DOHH2 (cell line): ENCODE data around the gene CUEDC1.

Experiments
- H3F3A ChIP-seq: fragments of 200-600 bp; sonication (generic), shearing (Covaris generic); 2 replicates; pipeline ENCODE4 v1.6.0; 2016; ENCODE audit warnings: antibody characterized with exemption, mild to moderate bottlenecking; ENCODE audit not compliant: control insufficient read depth, insufficient read depth
- H3K27ac ChIP-seq: fragments of 200-600 bp; sonication (generic); 2 replicates; pipeline ENCODE4 v1.5.1; 2014; ENCODE audit warnings: low read depth, mild to moderate bottlenecking, low read length, moderate library complexity
- H3K27me3 ChIP-seq: fragments of 200-600 bp; sonication (generic); 2 replicates; pipeline ENCODE4 v1.6.1; 2014; ENCODE audit warnings: mild to moderate bottlenecking, low read length, mixed read lengths; ENCODE audit not compliant: control insufficient read depth
- H3K36me3 ChIP-seq: fragments of 200-600 bp; sonication (generic); 2 replicates; pipeline ENCODE4 v1.6.1; 2014; ENCODE audit warnings: mild to moderate bottlenecking, low read length, moderate library complexity, mixed read lengths; ENCODE audit not compliant: control insufficient read depth
- H3K4me1 ChIP-seq: fragments of 200-600 bp; sonication (generic); 2 replicates; pipeline ENCODE4 v1.6.1; 2014; ENCODE audit warnings: mild to moderate bottlenecking, low read length, mixed read lengths; ENCODE audit not compliant: control insufficient read depth
- H3K4me2 ChIP-seq: fragments of 200-600 bp; sonication (generic); 2 replicates; pipeline ENCODE4 v1.6.0; 2014; ENCODE audit warnings: mild to moderate bottlenecking, low read length, moderate library complexity
- H3K4me3 ChIP-seq: fragments of 200-600 bp; sonication (generic); 2 replicates; pipeline ENCODE4 v1.5.1; 2014; ENCODE audit warnings: mild to moderate bottlenecking, low read length, mixed read lengths
- H3K79me2 ChIP-seq: fragments of 200-600 bp; sonication (generic); 2 replicates; pipeline ENCODE4 v1.6.1; 2014; ENCODE audit warnings: mild to moderate bottlenecking, low read length, mixed read lengths; ENCODE audit not compliant: control insufficient read depth
- H3K9me2 ChIP-seq: fragments of 200-600 bp; sonication (generic); replicated peaks from 2 replicates; pipeline ENCODE4 v1.6.1; 2014; ENCODE audit warnings: mild to moderate bottlenecking, low read length, mixed read lengths; ENCODE audit not compliant: control insufficient read depth
- H3K9me3 ChIP-seq: fragments of 200-600 bp; sonication (generic); 2 replicates; pipeline ENCODE4 v1.6.1; 2014; ENCODE audit warnings: antibody characterized with exemption, low read length, mixed read lengths; ENCODE audit not compliant: control insufficient read depth, insufficient read depth
- H4K20me1 ChIP-seq: fragments of 200-600 bp; sonication (generic); 2 replicates; pipeline ENCODE4 v1.6.0; 2014; ENCODE audit warnings: low read depth, mild to moderate bottlenecking, antibody characterized with exemption, low read length, moderate library complexity; ENCODE audit not compliant: control insufficient read depth, insufficient read depth
- CTCF ChIP-seq: fragments of 200-600 bp; sonication (generic); IDR thresholded peaks from one replicate; pipeline ENCODE4 v1.5.1; 2014; ENCODE audit warnings: antibody characterized with exemption, mild to moderate bottlenecking, low read depth, low read length; ENCODE audit not compliant: poor library complexity, severe bottlenecking
- EZH2phosphoT487 ChIP-seq: fragments of 200-600 bp; sonication (generic); IDR thresholded peaks from 2 replicates; pipeline ENCODE4 v1.6.1; 2017; ENCODE audit warnings: borderline replicate concordance, mild to moderate bottlenecking, antibody characterized with exemption, low read length, moderate library complexity, mixed read lengths

Gene CUEDC1

GRCh38 chr17:57909551-57909950 lies 45.7 kb downstream of the CUEDC1 start:
- Histone ChIP-seq H3F3A (no peaks in the 10 kb centered on the region), H3K27ac (no peak overlapping the region), H3K4me3 (no peak overlapping the region), H3K27me3 (peaks cover 31% of the 10 kb centered on the region), H3K36me3 (no peaks in the 10 kb centered on the region), H4K20me1 (no peaks in the 10 kb centered on the region), H3K4me2 (no peak overlapping the region), H3K79me2 (no peaks in the 10 kb centered on the region), H3K4me1 (no peaks in the 10 kb centered on the region), H3K9me2 (no peaks in the 10 kb centered on the region), H3K9me3 (no peaks in the 10 kb centered on the region)
- TF ChIP-seq EZH2phosphoT487 = no peak
- no peak for TF ChIP-seq CTCF

GRCh38 chr17:57908278-57908677 lies 46.9 kb downstream of the CUEDC1 start:
- Histone ChIP-seq H3K27me3 (peaks cover 20% of the 10 kb centered on the region; the same call in 1 of the 2 replicates), H3K4me1 (peaks cover 6% of the 10 kb centered on the region), H3F3A (no peaks in the 10 kb centered on the region), H3K27ac (no peak overlapping the region), H3K9me2 (no peaks in the 10 kb centered on the region), H3K9me3 (no peaks in the 10 kb centered on the region), H4K20me1 (no peaks in the 10 kb centered on the region), H3K4me2 (no peak overlapping the region), H3K4me3 (no peak overlapping the region), H3K79me2 (no peaks in the 10 kb centered on the region), H3K36me3 (no peaks in the 10 kb centered on the region)
- TF ChIP-seq EZH2phosphoT487 (no peak), CTCF (no peak)

GRCh38 chr17:57906910-57907309 lies 48.3 kb downstream of the CUEDC1 start:
- H3K79me2 ChIP-seq = no peaks in the 10 kb centered on the region
- no peaks in the 10 kb centered on the region for H3F3A ChIP-seq
- no peaks in the 10 kb centered on the region for H3K36me3 ChIP-seq
- TF ChIP-seq CTCF (no peak), EZH2phosphoT487 (no peak)
- H3K9me3 ChIP-seq = no peaks in the 10 kb centered on the region
- no peaks in the 10 kb centered on the region for H4K20me1 ChIP-seq
- no peak overlapping the region for H3K4me2 ChIP-seq
- H3K4me3 ChIP-seq = no peak overlapping the region
- H3K27me3 ChIP-seq = peaks cover 23% of the 10 kb centered on the region; the same call in 1 of the 2 replicates
- no peak overlapping the region for H3K27ac ChIP-seq
- H3K4me1 ChIP-seq = peaks cover 19% of the 10 kb centered on the region
- H3K9me2 ChIP-seq = no peaks in the 10 kb centered on the region
